ENCODE data around the gene GLT1D1. TPM values are rescaled to one million over a fixed set of nuclear protein-coding genes. Genes with fewer than 3 reads are reported as not detected.

The GLT1D1 gene
- total RNA-seq, 2 experiments from 2014 or later, result 0.19 to 0.22 TPM

DNA sequence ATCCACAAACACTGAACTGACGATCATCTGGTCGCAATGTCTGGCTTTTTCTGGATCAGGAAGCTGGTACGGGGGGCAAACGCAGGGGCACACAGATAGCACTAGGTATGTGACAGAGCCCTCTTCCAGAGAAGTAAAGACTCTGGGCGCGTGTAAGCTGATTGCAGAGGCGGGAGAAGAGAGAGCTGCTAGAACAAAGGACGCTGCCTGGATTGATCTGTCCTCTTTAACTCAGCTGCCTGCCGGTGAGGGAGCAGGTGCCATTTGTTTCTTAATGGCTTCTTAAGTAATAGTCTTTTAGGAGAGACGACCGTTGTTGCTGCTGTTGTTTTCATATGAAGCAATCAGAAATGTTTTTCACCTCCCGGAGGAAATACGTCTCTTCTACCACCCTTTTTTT is 77.3 kb downstream of the GLT1D1 start:
- no peak for DNase-seq
- intact Hi-C loops (cut with DNase I, micrococcal nuclease), result no loop called here
- Histone ChIP-seq H3K4me3 (ENCODE audit: low read length) (no peak overlapping the region), H3K9me3 (ENCODE audit: control insufficient read depth in 1 of 2, insufficient read depth in 1 of 2, low read length in 2 of 2) (peaks cover 0 to 22% of the 10 kb centered on the region in 2 experiments), H3K36me3 (ENCODE audit: insufficient read depth, low read length) (no peaks in the 10 kb centered on the region), H3K4me1 (ENCODE audit: insufficient read depth, low read length) (no peaks in the 10 kb centered on the region), H3K27me3 (ENCODE audit: control insufficient read depth in 1 of 2, insufficient read depth in 2 of 2, low read length in 2 of 2) (no peaks in the 10 kb centered on the region), H3K27ac (ENCODE audit: low read depth in 1 of 2, low read length in 2 of 2) (no peak overlapping the region)
- ChIA-PET POLR2A (no interaction called here), CTCF (no interaction called here)
- ATAC-seq (ENCODE audit: poor library complexity), result peak; percentile 32
- H3K4me3 Mint-ChIP-seq, result no peak overlapping the region
- H3K4me1 Mint-ChIP-seq (ENCODE audit: low read depth), result peaks cover 8% of the 10 kb centered on the region
- no peaks in the 10 kb centered on the region for H3K27me3 Mint-ChIP-seq
- TF ChIP-seq CTCF (IDR thresholded peaks at IDR 0.05), result no peak
- H3K36me3 Mint-ChIP-seq (ENCODE audit: low read depth), result no peaks in the 10 kb centered on the region
- no peaks in the 10 kb centered on the region for H3K9me3 Mint-ChIP-seq
- no peak overlapping the region for H3K27ac Mint-ChIP-seq

DNA sequence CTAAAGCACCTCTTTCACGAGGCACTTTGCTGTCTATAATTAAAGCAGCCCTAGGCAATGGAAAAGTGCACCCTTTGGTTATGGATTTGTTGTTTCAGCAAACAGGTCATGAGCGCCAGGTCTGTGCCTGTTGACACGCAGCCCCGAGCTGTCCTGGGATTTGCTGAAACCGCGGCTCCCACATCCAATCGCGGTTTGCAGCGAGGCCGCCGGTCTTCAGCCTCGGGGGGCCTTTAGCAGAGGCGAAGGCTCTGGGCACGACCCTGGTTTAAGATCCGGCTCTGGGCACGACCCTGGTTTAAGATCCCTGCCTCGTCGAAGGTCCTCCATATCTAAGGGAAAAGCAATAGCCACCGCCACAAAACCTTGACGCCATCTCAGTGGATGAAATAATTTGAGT is 79.2 kb downstream of the GLT1D1 start:
- CTCF ChIA-PET, result no interaction called here

DNA sequence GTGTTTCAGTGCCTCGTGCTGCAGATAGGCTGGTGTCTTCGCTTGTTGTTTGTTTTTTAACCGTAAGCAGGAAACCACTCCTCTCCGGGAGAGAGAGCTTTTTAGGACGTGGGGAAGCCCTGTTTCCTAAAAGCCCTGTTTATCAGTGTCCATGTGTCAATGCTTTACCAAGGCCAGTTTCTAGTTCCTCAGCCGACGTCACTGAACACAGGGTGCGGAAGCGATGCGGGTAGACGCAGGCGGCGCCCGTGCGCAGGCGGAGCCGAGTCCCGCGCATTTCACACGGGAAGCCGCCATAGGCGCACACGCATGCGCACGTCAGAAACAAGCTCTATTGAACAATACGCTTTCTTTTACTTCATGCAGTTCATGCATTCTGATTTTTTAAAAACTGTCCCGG is 79.8 kb downstream of the GLT1D1 start:
- Mint-ChIP-seq H3K36me3 (ENCODE audit: low read depth) (no peaks in the 10 kb centered on the region), H3K27ac (no peak overlapping the region), H3K4me1 (ENCODE audit: low read depth) (peaks cover 8% of the 10 kb centered on the region), H3K4me3 (no peak overlapping the region), H3K9me3 (no peaks in the 10 kb centered on the region), H3K27me3 (no peaks in the 10 kb centered on the region)
- DNase-seq (peak in 1 of 14 experiments; percentile 25), ATAC-seq (ENCODE audit: poor library complexity) (no peak)
- Histone ChIP-seq H3K9me3 (ENCODE audit: control insufficient read depth in 1 of 2, insufficient read depth in 1 of 2, low read length in 2 of 2) (peaks cover 0 to 22% of the 10 kb centered on the region in 2 experiments), H3K27ac (ENCODE audit: low read depth in 1 of 2, low read length in 2 of 2) (no peak overlapping the region), H3K36me3 (ENCODE audit: insufficient read depth, low read length) (no peaks in the 10 kb centered on the region), H3K4me1 (ENCODE audit: insufficient read depth, low read length) (no peaks in the 10 kb centered on the region), H3K4me3 (ENCODE audit: low read length) (no peak overlapping the region), H3K27me3 (ENCODE audit: control insufficient read depth in 1 of 2, insufficient read depth in 2 of 2, low read length in 2 of 2) (no peaks in the 10 kb centered on the region)
- ChIA-PET POLR2A (no interaction called here), CTCF (no interaction called here)
- no peak for TF ChIP-seq CTCF (IDR thresholded peaks at IDR 0.05)
- intact Hi-C loops (cut with DNase I, micrococcal nuclease), result no loop called here

More for the DNA sequence above, 79.2 kb downstream of the GLT1D1 start:
- POLR2A ChIA-PET, result no interaction called here
- Histone ChIP-seq H3K4me1 (ENCODE audit: insufficient read depth, low read length) (no peaks in the 10 kb centered on the region), H3K4me3 (ENCODE audit: low read length) (no peak overlapping the region), H3K36me3 (ENCODE audit: insufficient read depth, low read length) (no peaks in the 10 kb centered on the region), H3K27me3 (ENCODE audit: control insufficient read depth in 1 of 2, insufficient read depth in 2 of 2, low read length in 2 of 2) (no peaks in the 10 kb centered on the region), H3K27ac (ENCODE audit: low read depth in 1 of 2, low read length in 2 of 2) (no peak overlapping the region), H3K9me3 (ENCODE audit: control insufficient read depth in 1 of 2, insufficient read depth in 1 of 2, low read length in 2 of 2) (peaks cover 0 to 22% of the 10 kb centered on the region in 2 experiments)
- H3K4me1 Mint-ChIP-seq (ENCODE audit: low read depth), result peaks cover 8% of the 10 kb centered on the region
- H3K27ac Mint-ChIP-seq, result no peak overlapping the region
- intact Hi-C loops (cut with DNase I, micrococcal nuclease), result no loop called here
- no peak for TF ChIP-seq CTCF (IDR thresholded peaks at IDR 0.05)
- ATAC-seq (ENCODE audit: poor library complexity) (no peak), DNase-seq (no peak)
- H3K4me3 Mint-ChIP-seq, result no peak overlapping the region
- no peaks in the 10 kb centered on the region for H3K9me3 Mint-ChIP-seq
- no peaks in the 10 kb centered on the region for H3K27me3 Mint-ChIP-seq
- no peaks in the 10 kb centered on the region for H3K36me3 Mint-ChIP-seq (ENCODE audit: low read depth)

Measured in CD4-positive, alpha-beta T cell (primary cell).